Measurements from ENCODE around the gene NCAPG2.

NCAPG2 gene

GRCh38 chr7:158740657-158741293, 36.2 kb upstream of the NCAPG2 start:
- Histone ChIP-seq H3K9me3 (ENCODE audit: severe bottlenecking) (no peaks in the 10 kb centered on the region), H3K4me1 (ENCODE audit: insufficient read depth, poor library complexity, severe bottlenecking) (peaks cover 11% of the 10 kb centered on the region), H3K27ac (ENCODE audit: poor library complexity, severe bottlenecking) (peak overlapping the region; percentile 86), H3K27me3 (ENCODE audit: insufficient read depth, poor library complexity, severe bottlenecking) (no peaks in the 10 kb centered on the region), H3K36me3 (ENCODE audit: low read depth) (peaks cover 89% of the 10 kb centered on the region), H3K4me3 (ENCODE audit: severe bottlenecking) (no peak overlapping the region)
- ATAC-seq (ENCODE audit: low read depth), result peak; percentile 75
- no peak for DNase-seq (ENCODE audit: low spot score)
- no peak for TF ChIP-seq CTCF (IDR thresholded peaks at IDR 0.05; ENCODE audit: poor library complexity, severe bottlenecking)

GRCh38 chr7:158740013-158740656, 35.5 kb upstream of the NCAPG2 start:
- TF ChIP-seq CTCF (IDR thresholded peaks at IDR 0.05; ENCODE audit: poor library complexity, severe bottlenecking), result no peak
- no peaks in the 10 kb centered on the region for H3K27me3 ChIP-seq (ENCODE audit: insufficient read depth, poor library complexity, severe bottlenecking)
- peaks cover 11% of the 10 kb centered on the region for H3K4me1 ChIP-seq (ENCODE audit: insufficient read depth, poor library complexity, severe bottlenecking)
- H3K4me3 ChIP-seq (ENCODE audit: severe bottlenecking), result no peak overlapping the region
- peak; percentile 82 for DNase-seq (ENCODE audit: low spot score)
- peaks cover 90% of the 10 kb centered on the region for H3K36me3 ChIP-seq (ENCODE audit: low read depth)
- ATAC-seq (ENCODE audit: low read depth), result peak; percentile 92
- peak overlapping the region; percentile 86 for H3K27ac ChIP-seq (ENCODE audit: poor library complexity, severe bottlenecking)
- no peaks in the 10 kb centered on the region for H3K9me3 ChIP-seq (ENCODE audit: severe bottlenecking)

GRCh38 chr7:158738841-158739240, 34.2 kb upstream of the NCAPG2 start:
- H3K36me3 ChIP-seq (ENCODE audit: low read depth), result peaks cover 91% of the 10 kb centered on the region
- H3K27me3 ChIP-seq (ENCODE audit: insufficient read depth, poor library complexity, severe bottlenecking), result no peaks in the 10 kb centered on the region
- H3K4me3 ChIP-seq (ENCODE audit: severe bottlenecking), result no peak overlapping the region
- DNase-seq (ENCODE audit: low spot score) (no peak), ATAC-seq (ENCODE audit: low read depth) (no peak)
- peak overlapping the region; percentile 86 for H3K27ac ChIP-seq (ENCODE audit: poor library complexity, severe bottlenecking)
- no peaks in the 10 kb centered on the region for H3K9me3 ChIP-seq (ENCODE audit: severe bottlenecking)
- TF ChIP-seq CTCF (IDR thresholded peaks at IDR 0.05; ENCODE audit: poor library complexity, severe bottlenecking), result no peak
- peaks cover 11% of the 10 kb centered on the region for H3K4me1 ChIP-seq (ENCODE audit: insufficient read depth, poor library complexity, severe bottlenecking)

GRCh38 chr7:158737064-158737695, 32.6 kb upstream of the NCAPG2 start:
- Histone ChIP-seq H3K27ac (ENCODE audit: poor library complexity, severe bottlenecking) (no peak overlapping the region), H3K9me3 (ENCODE audit: severe bottlenecking) (no peaks in the 10 kb centered on the region), H3K4me1 (ENCODE audit: insufficient read depth, poor library complexity, severe bottlenecking) (peaks cover 11% of the 10 kb centered on the region), H3K4me3 (ENCODE audit: severe bottlenecking) (no peak overlapping the region), H3K36me3 (ENCODE audit: low read depth) (peaks cover 94% of the 10 kb centered on the region), H3K27me3 (ENCODE audit: insufficient read depth, poor library complexity, severe bottlenecking) (no peaks in the 10 kb centered on the region)
- no peak for TF ChIP-seq CTCF (IDR thresholded peaks at IDR 0.05; ENCODE audit: poor library complexity, severe bottlenecking)
- no peak for ATAC-seq (ENCODE audit: low read depth)
- no peak for DNase-seq (ENCODE audit: low spot score)
